GM13977 (cell line): ENCODE data around the gene MYH14.
A peak's percentile ranks its signal among the peaks of the same experiment; 100 is the strongest.
"Not testable (repeated sequence)": the region's sequence is repeated elsewhere in the genome, so short reads cannot be mapped to it uniquely, and the experiment has no call there.

Experiments
- DNase-seq: peaks from one replicate; pipeline ENCODE4 v3.0.0; 2012; ENCODE audit warnings: low spot score
- CTCF ChIP-seq: IDR thresholded peaks from 2 replicates; pipeline ENCODE4 v1.5.1; 2012; ENCODE audit warnings: mild to moderate bottlenecking, control low read depth; ENCODE audit not compliant: insufficient read depth; ENCODE audit errors: extremely low read depth, missing control alignments
- in situ Hi-C: fragments of 300-500 bp; cut with MboI; formaldehyde crosslinking; loops from one replicate; pipeline ENCODE4 v1.12.0; 2022; ENCODE audit warnings: low sequenced_read_pairs, low pct_unique_long_range_greater_than_20kb, mixed read lengths, inconsistent platforms; ENCODE audit not compliant: unreplicated experiment

Gene MYH14

GRCh38 chr19:50328873-50329145 lies 125.4 kb downstream of the MYH14 start:
- TF ChIP-seq CTCF, result peak; percentile 43
- in situ Hi-C loops, result no loop called here
- DNase-seq, result no peak

GRCh38 chr19:50329146-50329925 lies 125.9 kb downstream of the MYH14 start, which contains the start of gene KCNC3:
Gene KCNC3 (minus strand): TSS chr19:50329377. CDS start chr19:50329082, 295 bp downstream.
- DNase-seq, result peak; percentile 100
- TF ChIP-seq CTCF, result no peak
- in situ Hi-C loops, result no loop called here

- in situ Hi-C loops, result not testable (repeated sequence)
Observed at GRCh38 chr19:50329926-50330294, 126.5 kb downstream of the MYH14 start.

GRCh38 chr19:50330365-50331078 lies 127.1 kb downstream of the MYH14 start:
- no peak for TF ChIP-seq CTCF
- DNase-seq, result peak; percentile 93
- in situ Hi-C loops, result no loop called here

More at GRCh38 chr19:50329926-50330294, 126.5 kb downstream of the MYH14 start:
- not testable (repeated sequence) for DNase-seq

GRCh38 chr19:50331221-50331993 lies 128.0 kb downstream of the MYH14 start:
- TF ChIP-seq CTCF, result no peak
- in situ Hi-C loops, result no loop called here
- peak; percentile 35 for DNase-seq

- DNase-seq, result no peak
- in situ Hi-C loops, result no loop called here
- TF ChIP-seq CTCF, result no peak
Observed at GRCh38 chr19:50331994-50332243, 128.5 kb downstream of the MYH14 start.
